OCI-LY1 (cell line): ENCODE results near the gene UST.

Experiments used
- EZH2 ChIP-seq: fragments of 200-600 bp; sonication (generic), shearing (Covaris generic); IDR thresholded peaks from 2 replicates; pipeline ENCODE4 v1.8.0; 2017; ENCODE audit warnings: borderline replicate concordance, mixed run types, mild to moderate bottlenecking, antibody characterized with exemption, low read length, moderate library complexity, mixed read lengths
- TF ChIP-seq, protein P1 (sequence below): fragments of 200-600 bp; sonication (generic), shearing (Covaris generic); IDR thresholded peaks from 2 replicates; pipeline ENCODE4 v1.5.1; 2017; ENCODE audit warnings: mild to moderate bottlenecking, antibody characterized with exemption, low read length, moderate library complexity, mixed read lengths

DNA sequence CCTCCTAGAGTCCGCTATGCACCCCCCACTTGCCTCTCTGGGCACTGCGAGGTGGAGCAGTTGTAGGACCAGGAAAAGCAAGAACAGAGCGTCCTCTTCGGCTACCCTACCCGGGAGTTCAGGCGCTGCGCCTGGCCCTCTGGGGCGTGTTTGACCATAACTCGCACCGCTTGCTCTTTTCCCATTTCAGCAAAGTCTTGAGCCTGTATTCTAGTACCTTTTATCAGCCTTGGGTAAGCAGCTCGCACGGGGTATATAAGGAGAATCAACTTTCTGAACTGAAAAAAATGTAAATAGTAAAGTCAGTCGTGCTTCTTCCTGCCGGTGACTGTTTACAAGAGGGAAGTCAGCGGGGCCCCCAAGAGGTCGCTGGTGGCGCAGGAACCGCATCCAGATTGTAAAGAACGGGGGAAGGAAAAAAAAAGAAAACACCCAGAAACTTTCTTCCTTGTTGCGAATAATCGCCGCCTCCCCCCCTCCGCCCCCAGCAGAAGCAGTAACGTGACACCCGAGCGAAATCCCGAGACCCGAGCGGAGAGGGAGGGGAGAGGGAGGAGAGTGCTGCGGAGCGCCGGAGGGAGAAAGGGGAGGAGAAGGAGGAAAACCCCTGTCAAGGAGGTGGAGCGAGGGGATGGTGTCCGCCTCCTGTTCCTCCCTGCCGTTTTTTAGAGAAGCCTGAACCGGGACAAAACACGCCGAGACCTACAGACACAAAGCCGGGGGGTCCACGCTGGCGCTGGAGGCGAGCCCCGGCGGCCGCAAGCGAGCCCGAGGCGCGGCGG, at the start of gene UST:
- no peak for TF ChIP-seq EZH2
- TF ChIP-seq, protein P1, sequence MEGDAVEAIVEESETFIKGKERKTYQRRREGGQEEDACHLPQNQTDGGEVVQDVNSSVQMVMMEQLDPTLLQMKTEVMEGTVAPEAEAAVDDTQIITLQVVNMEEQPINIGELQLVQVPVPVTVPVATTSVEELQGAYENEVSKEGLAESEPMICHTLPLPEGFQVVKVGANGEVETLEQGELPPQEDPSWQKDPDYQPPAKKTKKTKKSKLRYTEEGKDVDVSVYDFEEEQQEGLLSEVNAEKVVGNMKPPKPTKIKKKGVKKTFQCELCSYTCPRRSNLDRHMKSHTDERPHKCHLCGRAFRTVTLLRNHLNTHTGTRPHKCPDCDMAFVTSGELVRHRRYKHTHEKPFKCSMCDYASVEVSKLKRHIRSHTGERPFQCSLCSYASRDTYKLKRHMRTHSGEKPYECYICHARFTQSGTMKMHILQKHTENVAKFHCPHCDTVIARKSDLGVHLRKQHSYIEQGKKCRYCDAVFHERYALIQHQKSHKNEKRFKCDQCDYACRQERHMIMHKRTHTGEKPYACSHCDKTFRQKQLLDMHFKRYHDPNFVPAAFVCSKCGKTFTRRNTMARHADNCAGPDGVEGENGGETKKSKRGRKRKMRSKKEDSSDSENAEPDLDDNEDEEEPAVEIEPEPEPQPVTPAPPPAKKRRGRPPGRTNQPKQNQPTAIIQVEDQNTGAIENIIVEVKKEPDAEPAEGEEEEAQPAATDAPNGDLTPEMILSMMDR: peak; percentile 36
